Stimulated activated naive CD8-positive, alpha-beta T cell treated with anti-CD3 and anti-CD28 coated beads, Interleukin-15, amount 100 ng/mL, for 72 hours (primary cell): Measurements from ENCODE around the gene TMEM141.
"Not testable (repeated sequence)": the region's sequence is repeated elsewhere in the genome, so short reads cannot be mapped to it uniquely, and the experiment has no call there.

Experiments
- ATAC-seq: fragments of 150-1000 bp; cut with Tn5 transposase; 2 replicates; pipeline ENCODE4 v1.10.0; 2021; ENCODE audit warnings: mild to moderate bottlenecking, moderate library complexity
- DNase-seq, 2 donors: peaks; one replicate each; pipeline ENCODE4 v3.0.0; 2021 to 2022
- H3K27ac Mint-ChIP-seq, 2 donors: one replicate each; pipeline ENCODE4 v1.8.0; 2022; ENCODE audit warnings: mild to moderate bottlenecking in 2 of 2, mixed read lengths in 2 of 2, moderate library complexity in 2 of 2
- H3K27me3 Mint-ChIP-seq: one replicate; pipeline ENCODE4 v1.8.0; 2022; ENCODE audit warnings: mixed read lengths
- H3K4me1 Mint-ChIP-seq: one replicate; pipeline ENCODE4 v1.8.0; 2022; ENCODE audit warnings: mild to moderate bottlenecking, mixed read lengths
- H3K4me3 Mint-ChIP-seq, 2 donors: one replicate each; pipeline ENCODE4 v1.8.0; 2022; ENCODE audit warnings: mild to moderate bottlenecking in 2 of 2, mixed read lengths in 2 of 2, moderate library complexity in 1 of 2
- H3K9me3 Mint-ChIP-seq, 2 donors: one replicate each; pipeline ENCODE4 v1.8.0; 2022; ENCODE audit warnings: mixed read lengths in 2 of 2

TMEM141 gene

DNA sequence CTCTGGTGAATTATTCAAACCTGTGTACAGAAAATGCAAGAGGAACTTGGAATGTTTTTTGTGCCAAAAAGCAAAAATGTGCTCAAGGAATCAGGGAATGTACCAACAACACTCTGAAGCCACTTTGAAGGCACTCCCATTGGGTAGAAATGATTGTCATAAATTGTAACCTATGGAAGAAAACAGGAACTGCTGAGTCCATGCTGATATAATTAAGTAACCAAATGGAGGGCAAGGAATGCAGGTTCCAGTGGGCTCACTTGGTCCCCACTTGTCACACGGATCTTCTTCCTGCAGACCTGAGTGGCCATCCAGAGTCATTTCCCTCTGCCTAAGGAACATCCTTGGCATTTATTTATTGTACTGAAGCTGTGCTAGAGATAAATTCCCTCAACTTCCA lies 39.9 kb upstream of the TMEM141 start:
- H3K4me3 Mint-ChIP-seq: no peak overlapping the region
- peaks cover 64% of the 10 kb centered on the region for H3K27me3 Mint-ChIP-seq
- no peak for DNase-seq
- peaks cover 25 to 37% of the 10 kb centered on the region in 2 donors for H3K9me3 Mint-ChIP-seq
- no peak overlapping the region for H3K27ac Mint-ChIP-seq
- ATAC-seq: no peak
- peaks cover 19% of the 10 kb centered on the region for H3K4me1 Mint-ChIP-seq

DNA sequence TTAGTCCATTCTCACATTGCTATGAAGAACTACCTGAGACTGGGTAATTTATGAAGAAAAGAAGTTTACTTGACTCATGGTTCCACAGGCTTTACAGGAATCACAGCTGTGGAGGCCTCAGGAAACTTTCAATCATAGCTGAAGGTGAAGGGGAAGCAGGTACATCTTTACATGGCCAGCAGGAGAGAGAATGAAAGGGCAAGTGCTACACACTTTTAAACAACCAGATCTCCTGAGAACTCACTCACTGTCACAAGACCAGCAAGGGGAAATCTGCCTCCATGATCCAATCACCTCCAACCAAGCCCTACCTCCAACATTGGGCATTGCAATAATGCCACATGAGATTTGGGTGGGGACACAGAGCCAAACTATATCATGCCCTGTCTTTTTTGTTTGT lies 39.3 kb upstream of the TMEM141 start:
- no peak overlapping the region for H3K4me3 Mint-ChIP-seq
- peaks cover 19% of the 10 kb centered on the region for H3K4me1 Mint-ChIP-seq
- peaks cover 25 to 41% of the 10 kb centered on the region in 2 donors for H3K9me3 Mint-ChIP-seq
- no peak overlapping the region for H3K27ac Mint-ChIP-seq
- DNase-seq (no peak), ATAC-seq (no peak)
- peaks cover 68% of the 10 kb centered on the region for H3K27me3 Mint-ChIP-seq

DNA sequence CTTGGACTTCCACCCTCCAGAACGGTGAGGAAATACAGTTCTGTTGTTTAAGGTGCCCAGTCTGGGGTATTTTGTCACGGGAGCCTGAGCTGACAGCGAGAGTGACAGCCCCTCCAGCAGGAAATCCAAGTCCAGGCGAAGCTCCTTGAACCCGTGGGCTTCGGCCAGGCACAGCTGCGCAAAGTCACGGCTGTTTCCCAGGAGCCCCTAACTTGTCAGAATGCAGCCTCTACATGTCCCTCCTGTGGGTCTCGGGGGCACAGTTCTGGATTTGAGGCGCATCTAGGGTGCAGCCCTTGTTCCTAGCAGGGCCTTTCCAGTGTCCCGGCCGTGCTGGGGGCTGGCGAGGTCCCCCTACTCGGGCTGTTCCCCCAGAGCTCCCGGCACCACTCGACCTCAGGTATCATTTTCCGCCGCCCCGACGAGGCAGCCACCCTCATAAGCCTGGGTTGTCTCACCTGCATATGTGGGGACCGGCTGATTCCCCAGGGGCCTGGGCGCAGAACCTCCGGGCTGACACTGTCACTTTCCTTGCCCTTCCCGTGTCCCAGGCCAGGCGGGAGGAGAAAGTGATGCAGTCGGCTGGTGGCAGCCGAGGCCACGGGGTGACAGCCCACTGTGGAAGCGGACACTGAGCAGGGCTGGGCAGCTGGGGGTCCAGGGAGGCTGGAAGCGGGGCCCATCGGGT lies 37.6 kb upstream of the TMEM141 start:
- no peak overlapping the region for H3K27ac Mint-ChIP-seq

DNA sequence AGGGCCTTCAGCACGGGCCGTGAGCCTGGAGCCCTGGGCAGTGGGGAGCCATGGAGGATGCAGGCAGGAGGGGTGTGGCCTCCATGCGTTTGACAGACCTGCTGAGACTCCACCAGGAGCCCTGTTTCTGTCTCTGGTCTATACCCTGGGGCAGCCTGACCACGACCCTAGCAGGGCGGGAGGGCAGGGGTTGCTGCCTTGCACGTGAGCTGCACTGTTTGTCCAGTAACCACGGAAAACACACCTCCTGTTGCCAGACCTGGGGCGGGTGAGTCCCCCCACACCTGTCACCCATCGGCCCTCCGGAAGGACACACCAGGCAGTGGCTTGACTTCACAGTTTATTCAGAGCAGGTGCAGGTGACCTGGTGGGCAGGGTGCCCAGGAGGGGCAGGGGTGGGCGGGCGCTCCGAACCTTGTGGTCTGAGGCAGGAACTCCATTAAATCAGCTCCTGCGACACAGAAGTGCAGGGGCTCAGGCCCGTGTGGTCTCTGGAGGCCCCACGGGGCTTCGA lies 37.0 kb upstream of the TMEM141 start:
- Mint-ChIP-seq H3K27me3 (peaks cover 45% of the 10 kb centered on the region), H3K27ac (no peak overlapping the region)

More for the DNA sequence above, 37.6 kb upstream of the TMEM141 start:
- DNase-seq: no peak
- ATAC-seq: no peak
- H3K9me3 Mint-ChIP-seq: peaks cover 25 to 41% of the 10 kb centered on the region in 2 donors
- peaks cover 19% of the 10 kb centered on the region for H3K4me1 Mint-ChIP-seq
- H3K4me3 Mint-ChIP-seq: no peak overlapping the region
- peaks cover 51% of the 10 kb centered on the region for H3K27me3 Mint-ChIP-seq

DNA sequence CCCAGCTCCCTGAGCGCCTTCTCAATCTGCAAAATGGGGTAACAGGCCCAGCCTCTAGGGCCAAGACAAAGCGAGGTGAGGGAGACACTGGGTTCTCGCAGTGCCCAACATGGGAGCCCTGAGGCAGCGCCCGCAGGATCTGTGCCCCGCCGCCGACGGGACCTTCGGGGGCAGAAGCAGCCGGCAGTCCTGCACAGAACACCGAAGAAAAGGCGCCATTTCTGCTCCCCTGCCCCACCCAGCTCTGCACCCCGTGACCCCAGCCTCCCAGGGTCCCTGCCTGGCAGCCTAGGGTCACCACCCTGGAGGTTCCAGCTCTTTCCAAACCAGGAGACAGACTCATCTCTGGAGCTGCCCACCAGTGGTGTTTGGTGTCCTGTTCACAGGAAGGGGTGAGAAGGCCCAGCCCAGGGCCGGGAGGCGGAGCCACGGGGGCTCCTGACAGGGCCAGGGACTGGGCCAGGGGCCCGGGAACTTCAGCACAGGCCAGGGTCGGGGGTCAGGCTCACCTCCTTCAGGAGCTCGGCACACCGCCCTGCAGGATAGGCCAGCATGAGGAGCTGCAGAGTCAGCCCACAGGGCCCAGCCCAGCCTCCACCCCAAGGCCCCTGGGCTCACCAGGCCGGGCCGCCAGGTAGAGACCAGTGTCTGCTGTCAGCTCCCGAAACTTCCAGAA lies 36.4 kb upstream of the TMEM141 start:
- Mint-ChIP-seq H3K4me1 (peaks cover 12% of the 10 kb centered on the region), H3K27ac (no peak overlapping the region), H3K27me3 (peaks cover 40% of the 10 kb centered on the region), H3K9me3 (peaks cover 25 to 41% of the 10 kb centered on the region in 2 donors), H3K4me3 (no peak overlapping the region)
- ATAC-seq (no peak), DNase-seq (no peak)

More for the DNA sequence above, 37.0 kb upstream of the TMEM141 start:
- Mint-ChIP-seq H3K4me3 (no peak overlapping the region), H3K9me3 (peaks cover 25 to 41% of the 10 kb centered on the region in 2 donors), H3K4me1 (peaks cover 18% of the 10 kb centered on the region)
- ATAC-seq (no peak), DNase-seq (no peak)

DNA sequence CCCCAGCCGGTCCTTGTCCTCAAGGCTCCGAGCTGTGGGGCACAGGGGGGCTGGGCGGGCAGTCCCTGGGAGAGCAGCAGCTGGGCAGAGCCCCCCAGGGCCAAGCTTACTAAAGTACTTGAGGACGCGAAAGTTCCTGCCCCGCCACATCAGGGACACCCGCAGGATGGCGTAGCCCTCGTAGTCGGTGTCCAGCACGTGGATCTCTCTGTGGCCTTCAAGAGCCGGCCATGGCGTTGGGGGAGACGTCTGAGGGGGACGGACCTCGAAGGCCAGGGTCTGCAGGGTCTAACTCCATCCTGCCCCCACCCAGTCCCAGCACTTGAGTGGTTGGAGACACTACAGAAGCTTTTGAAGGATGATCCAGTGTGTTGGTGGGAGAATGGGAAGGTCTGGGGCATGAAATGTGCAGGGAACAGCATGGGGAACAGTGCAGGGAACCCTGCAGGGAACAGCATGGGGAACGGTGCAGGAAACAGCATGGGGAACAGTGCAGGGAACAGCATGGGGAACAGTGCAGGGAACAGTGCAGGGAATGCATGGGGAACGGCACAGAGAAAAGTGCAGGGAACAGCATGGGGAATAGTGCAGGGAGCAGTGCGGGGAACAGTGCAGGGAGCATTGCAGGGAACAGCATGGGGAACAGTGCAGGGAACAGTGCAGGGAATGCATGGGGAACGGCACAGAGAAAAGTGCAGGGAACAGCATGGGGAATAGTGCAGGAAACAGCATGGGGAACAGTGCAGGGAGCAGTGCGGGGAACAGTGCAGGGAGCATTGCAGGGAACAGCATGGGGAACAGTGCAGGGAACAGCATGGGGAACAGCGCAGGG lies 35.6 kb upstream of the TMEM141 start:
- H3K27ac Mint-ChIP-seq, ATAC-seq, H3K4me1 Mint-ChIP-seq, H3K4me3 Mint-ChIP-seq, DNase-seq: not testable (repeated sequence)
- H3K27me3 Mint-ChIP-seq: peaks cover 40% of the 10 kb centered on the region
- peaks cover 23 to 40% of the 10 kb centered on the region in 2 donors for H3K9me3 Mint-ChIP-seq

DNA sequence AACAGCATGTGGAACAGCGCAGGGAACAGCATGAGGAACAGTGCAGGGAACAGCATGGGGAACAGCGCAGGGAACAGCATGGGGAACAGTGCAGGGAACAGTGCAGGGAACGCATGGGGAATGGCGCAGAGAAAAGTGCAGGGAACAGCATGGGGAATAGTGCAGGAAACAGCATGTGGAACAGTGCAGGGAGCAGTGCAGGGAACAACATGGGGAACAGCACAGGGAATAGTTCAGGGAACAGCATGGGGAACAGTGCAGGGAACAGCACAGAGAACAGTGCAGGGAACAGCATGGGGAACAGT lies 35.1 kb upstream of the TMEM141 start:
- ATAC-seq (no peak), DNase-seq (no peak)
- peaks cover 6% of the 10 kb centered on the region for H3K4me1 Mint-ChIP-seq
- peaks cover 20 to 35% of the 10 kb centered on the region in 2 donors for H3K9me3 Mint-ChIP-seq
- no peak overlapping the region for H3K4me3 Mint-ChIP-seq
- peak overlapping the region in 1 of 2 donors; percentile 34 for H3K27ac Mint-ChIP-seq
- peaks cover 35% of the 10 kb centered on the region for H3K27me3 Mint-ChIP-seq

DNA sequence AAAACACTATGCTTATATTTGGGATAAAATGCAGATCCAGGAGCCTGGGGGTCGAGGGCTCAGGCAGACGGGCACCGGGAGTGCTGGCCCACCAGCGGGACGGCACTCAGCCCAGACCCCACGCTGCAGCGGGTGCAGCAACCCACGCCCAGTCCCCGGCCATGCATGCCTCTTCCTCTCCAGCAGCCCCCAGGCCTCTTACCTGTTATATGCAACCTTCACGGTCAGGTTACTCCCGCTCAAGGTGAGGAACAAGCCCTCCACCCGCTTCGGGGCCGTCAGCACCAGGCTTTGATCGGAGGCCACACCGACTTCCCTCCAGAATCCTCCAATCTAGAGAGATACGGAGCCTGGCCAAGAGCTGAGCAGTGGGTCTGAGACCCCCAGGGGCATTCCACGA lies 34.3 kb upstream of the TMEM141 start:
- Mint-ChIP-seq H3K9me3 (peaks cover 15 to 27% of the 10 kb centered on the region in 2 donors), H3K27me3 (peaks cover 32% of the 10 kb centered on the region), H3K4me1 (peaks cover 9% of the 10 kb centered on the region), H3K4me3 (no peak overlapping the region), H3K27ac (no peak overlapping the region)
- DNase-seq (no peak), ATAC-seq (no peak)

DNA sequence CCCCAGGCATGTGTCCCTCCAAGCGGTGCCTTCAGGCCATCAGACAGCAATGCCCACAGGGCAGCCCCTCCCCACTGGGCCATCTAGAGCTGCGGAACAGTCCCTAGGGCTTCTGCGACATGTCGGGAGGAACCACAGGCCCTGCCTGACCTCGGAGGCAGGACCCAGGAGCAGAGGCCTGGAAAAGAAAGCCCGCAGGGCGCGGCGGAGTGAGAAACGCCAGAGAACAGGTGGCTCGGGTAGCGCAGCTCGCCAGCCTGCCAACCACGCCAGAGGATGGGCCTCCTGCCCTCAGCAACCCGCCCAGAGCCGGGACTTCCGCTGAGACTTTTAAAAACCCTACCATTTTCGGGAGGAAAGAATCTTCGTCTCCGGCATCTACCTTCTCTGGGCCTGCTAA lies 33.8 kb upstream of the TMEM141 start:
- peaks cover 27% of the 10 kb centered on the region for H3K27me3 Mint-ChIP-seq
- peaks cover 10 to 22% of the 10 kb centered on the region in 2 donors for H3K9me3 Mint-ChIP-seq
- H3K4me1 Mint-ChIP-seq: peaks cover 9% of the 10 kb centered on the region
- no peak overlapping the region for H3K4me3 Mint-ChIP-seq
- no peak for DNase-seq
- H3K27ac Mint-ChIP-seq: no peak overlapping the region
- ATAC-seq: no peak

DNA sequence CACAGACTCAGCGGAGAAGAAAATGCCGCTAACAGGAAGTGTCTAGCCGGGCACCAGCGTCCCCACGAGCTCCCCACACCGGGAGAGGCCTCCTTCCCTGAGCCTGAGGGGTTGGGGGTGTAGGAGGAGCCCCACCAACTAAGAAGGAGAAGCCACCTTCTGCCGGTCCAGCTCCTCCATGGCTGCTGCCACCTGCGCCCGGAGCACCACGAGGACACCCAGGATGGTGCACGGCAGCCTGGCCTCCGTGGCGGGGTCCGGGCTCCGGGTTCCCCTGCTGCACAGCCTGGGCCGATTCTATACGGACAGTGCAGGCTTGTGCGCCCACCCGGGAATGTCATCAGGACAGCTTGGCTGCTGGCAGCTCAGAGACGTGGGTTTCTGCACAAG lies 33.4 kb upstream of the TMEM141 start:
- Mint-ChIP-seq H3K27ac (no peak overlapping the region), H3K4me1 (peaks cover 9% of the 10 kb centered on the region), H3K9me3 (peaks cover 6 to 18% of the 10 kb centered on the region in 2 donors), H3K27me3 (peaks cover 25% of the 10 kb centered on the region), H3K4me3 (no peak overlapping the region)
- ATAC-seq (no peak), DNase-seq (no peak)

DNA sequence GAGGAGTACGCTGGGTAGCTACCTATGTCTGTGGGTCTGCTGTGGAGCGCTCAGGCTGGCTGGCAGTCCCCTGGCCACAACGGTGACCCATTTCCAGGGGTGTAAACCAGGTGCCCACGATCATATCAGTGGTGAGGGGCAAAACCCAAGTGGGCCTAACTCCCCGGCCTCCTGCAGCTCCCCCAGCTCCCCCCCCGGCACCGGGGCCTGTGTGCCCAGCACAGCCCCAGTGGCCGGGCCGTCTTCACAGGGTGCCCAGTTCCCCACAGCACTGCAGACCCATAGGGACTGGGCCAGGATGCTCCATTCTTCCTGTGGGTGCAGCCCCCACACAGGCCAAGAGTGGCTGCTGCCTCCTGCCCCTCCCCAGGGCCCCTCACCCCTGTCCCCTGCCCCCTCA lies 32.1 kb upstream of the TMEM141 start:
- DNase-seq (no peak), ATAC-seq (peak; percentile 41)
- Mint-ChIP-seq H3K4me3 (no peak overlapping the region), H3K27me3 (peaks cover 36% of the 10 kb centered on the region), H3K9me3 (peaks cover 4 to 15% of the 10 kb centered on the region in 2 donors), H3K4me1 (peaks cover 9% of the 10 kb centered on the region), H3K27ac (no peak overlapping the region)

DNA sequence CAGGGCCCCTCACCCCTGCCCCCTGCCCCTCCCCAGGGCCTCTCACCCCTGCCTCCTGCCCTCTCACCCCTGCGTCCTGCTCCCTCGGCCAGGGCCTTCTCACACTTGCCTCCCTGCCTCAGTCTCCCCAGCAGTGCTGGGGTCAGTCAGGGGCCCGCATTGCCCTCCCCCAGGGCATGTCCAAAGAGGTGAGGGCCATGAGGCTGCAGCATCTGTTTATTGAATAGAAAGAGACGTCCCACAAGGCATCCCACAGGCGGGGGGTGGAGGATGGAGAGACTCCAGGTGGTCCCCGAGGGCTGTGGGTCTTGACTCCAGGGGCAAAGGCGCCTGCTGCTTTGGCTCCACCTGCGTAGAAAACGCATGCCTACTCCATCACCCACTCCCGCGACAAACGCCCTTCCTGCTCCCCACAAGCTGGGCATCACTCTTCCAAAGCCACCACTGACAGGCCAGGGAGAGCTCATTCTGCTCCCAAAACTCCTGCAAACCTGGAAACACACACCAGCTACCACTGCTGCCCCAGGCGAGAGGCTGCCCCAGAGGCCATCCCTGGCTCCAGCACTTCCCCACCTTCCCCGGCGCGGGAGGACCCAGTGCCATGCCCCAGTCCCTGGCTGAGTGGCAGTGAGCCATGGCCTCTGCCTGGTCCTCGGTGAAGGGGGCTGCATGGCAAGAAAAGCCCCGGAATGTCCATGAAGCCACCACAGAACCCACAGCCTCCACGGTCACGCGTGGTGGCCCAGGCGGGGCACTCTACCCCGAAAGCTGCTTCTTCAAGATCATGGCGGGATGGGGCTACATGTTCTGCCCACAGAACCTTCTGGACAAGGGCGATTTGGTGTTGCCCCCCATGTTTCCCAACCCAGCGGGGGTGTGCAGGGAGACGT lies 31.5 kb upstream of the TMEM141 start:
- Mint-ChIP-seq H3K27me3 (peaks cover 37% of the 10 kb centered on the region), H3K27ac (no peak overlapping the region), H3K4me3 (no peak overlapping the region), H3K9me3 (peaks cover 4 to 15% of the 10 kb centered on the region in 2 donors), H3K4me1 (peaks cover 9% of the 10 kb centered on the region)
- DNase-seq (no peak), ATAC-seq (no peak)

DNA sequence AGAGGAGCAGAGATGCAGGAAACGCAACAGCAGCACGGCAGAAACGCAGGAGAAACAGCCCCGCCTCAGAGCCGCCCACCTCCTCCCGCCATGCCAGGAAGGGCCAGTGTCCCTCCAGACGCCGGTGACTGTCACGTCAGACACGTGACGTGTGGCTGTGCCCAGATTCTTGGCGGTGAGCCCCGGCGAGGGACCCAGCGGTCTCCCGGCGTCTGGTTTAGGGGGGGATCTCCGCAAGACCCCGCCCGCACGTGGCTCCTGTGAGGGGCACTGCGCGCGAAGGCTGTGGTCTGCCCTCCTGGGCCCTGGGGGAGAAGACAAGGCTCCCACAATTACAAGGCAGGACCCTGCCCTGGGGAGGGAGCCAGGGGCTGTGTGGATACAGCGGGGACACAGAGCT lies 30.7 kb upstream of the TMEM141 start:
- Mint-ChIP-seq H3K27ac (no peak overlapping the region), H3K4me1 (peaks cover 9% of the 10 kb centered on the region), H3K9me3 (peaks cover 3 to 12% of the 10 kb centered on the region in 2 donors), H3K27me3 (peaks cover 38% of the 10 kb centered on the region), H3K4me3 (no peak overlapping the region)
- DNase-seq (no peak), ATAC-seq (no peak)

DNA sequence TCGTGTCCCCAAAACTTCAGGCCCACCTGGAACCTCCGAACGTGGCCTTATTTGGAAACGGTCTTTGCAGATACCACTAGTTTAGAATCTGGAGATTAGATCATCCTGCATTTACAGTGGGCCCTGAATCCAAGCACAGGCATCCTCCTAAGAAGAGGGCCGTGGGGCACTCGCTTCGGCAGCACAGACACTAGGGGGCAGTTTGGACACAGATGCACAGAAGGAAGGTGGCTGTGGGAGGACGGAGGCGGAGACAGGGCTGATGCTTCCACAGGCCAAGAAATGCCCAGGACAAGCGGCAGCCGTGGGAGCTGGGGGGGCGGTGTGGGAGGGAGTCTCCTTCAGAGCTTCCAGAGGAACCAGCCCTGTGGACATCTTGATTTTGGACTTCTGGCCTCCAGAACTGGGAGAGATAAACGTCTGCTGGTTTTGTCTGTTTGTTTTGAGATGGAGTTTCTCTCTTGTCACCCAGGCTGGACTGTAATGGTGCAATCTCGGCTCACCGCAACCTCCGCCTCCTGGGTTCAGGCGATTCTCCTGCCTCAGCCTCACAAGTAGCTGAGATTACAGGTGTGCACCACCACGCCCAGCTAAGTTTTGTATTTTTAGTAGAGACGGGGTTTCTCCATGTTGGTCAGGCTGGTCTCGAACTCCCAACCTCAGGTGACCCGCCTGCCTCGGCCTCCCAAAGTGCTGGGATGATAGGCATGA lies 30.2 kb upstream of the TMEM141 start:
- H3K4me3 Mint-ChIP-seq, H3K9me3 Mint-ChIP-seq, H3K27ac Mint-ChIP-seq, DNase-seq: not testable (repeated sequence)
- peak; percentile 42 for ATAC-seq
- H3K27me3 Mint-ChIP-seq: peaks cover 38% of the 10 kb centered on the region
- H3K4me1 Mint-ChIP-seq: peaks cover 14% of the 10 kb centered on the region
